ENCODE measurements around the gene BTBD19.
"Not testable (repeated sequence)": the region's sequence is repeated elsewhere in the genome, so short reads cannot be mapped to it uniquely, and the experiment has no call there.

DNA sequence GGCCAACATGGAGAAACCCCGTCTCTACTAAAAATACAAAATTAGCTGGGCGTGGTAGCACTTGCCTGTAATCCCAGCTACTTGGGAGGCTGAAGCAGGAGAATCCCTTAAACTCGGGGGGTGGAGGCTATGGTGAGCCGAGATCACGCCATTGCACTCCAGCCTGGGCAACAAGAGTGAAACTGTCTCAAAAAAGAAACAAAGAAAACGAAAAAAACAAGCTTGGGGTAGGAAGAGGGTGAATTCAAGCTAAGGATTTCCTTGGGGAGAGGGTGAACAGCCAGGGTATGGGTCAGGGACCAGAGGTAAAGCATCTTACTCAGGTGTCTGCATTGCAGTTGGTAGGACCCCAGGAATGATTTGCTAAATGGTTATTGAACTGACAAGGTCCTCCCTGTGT is 41.9 kb upstream of the BTBD19 start:
- TF ChIP-seq, protein P1, sequence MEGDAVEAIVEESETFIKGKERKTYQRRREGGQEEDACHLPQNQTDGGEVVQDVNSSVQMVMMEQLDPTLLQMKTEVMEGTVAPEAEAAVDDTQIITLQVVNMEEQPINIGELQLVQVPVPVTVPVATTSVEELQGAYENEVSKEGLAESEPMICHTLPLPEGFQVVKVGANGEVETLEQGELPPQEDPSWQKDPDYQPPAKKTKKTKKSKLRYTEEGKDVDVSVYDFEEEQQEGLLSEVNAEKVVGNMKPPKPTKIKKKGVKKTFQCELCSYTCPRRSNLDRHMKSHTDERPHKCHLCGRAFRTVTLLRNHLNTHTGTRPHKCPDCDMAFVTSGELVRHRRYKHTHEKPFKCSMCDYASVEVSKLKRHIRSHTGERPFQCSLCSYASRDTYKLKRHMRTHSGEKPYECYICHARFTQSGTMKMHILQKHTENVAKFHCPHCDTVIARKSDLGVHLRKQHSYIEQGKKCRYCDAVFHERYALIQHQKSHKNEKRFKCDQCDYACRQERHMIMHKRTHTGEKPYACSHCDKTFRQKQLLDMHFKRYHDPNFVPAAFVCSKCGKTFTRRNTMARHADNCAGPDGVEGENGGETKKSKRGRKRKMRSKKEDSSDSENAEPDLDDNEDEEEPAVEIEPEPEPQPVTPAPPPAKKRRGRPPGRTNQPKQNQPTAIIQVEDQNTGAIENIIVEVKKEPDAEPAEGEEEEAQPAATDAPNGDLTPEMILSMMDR (IDR thresholded peaks at IDR 0.05; ENCODE audit: insufficient read depth, low read depth, low read length) = not testable (repeated sequence)
- not testable (repeated sequence) for TF ChIP-seq EZH2 (IDR thresholded peaks at IDR 0.05; ENCODE audit: insufficient read depth, low read length)
